GM19467 (cell line): Measurements from ENCODE around the gene RNF150.
A peak's percentile ranks its signal among the peaks of the same experiment; 100 is the strongest.
"Not testable (repeated sequence)": the region's sequence is repeated elsewhere in the genome, so short reads cannot be mapped to it uniquely, and the experiment has no call there.

Experiments
- ATAC-seq: cut with Tn5 transposase; IDR thresholded peaks from one replicate; pipeline ENCODE4 v1.9.1; 2021; ENCODE audit warnings: mild to moderate bottlenecking, moderate library complexity; ENCODE audit not compliant: unreplicated experiment

The RNF150 gene

DNA sequence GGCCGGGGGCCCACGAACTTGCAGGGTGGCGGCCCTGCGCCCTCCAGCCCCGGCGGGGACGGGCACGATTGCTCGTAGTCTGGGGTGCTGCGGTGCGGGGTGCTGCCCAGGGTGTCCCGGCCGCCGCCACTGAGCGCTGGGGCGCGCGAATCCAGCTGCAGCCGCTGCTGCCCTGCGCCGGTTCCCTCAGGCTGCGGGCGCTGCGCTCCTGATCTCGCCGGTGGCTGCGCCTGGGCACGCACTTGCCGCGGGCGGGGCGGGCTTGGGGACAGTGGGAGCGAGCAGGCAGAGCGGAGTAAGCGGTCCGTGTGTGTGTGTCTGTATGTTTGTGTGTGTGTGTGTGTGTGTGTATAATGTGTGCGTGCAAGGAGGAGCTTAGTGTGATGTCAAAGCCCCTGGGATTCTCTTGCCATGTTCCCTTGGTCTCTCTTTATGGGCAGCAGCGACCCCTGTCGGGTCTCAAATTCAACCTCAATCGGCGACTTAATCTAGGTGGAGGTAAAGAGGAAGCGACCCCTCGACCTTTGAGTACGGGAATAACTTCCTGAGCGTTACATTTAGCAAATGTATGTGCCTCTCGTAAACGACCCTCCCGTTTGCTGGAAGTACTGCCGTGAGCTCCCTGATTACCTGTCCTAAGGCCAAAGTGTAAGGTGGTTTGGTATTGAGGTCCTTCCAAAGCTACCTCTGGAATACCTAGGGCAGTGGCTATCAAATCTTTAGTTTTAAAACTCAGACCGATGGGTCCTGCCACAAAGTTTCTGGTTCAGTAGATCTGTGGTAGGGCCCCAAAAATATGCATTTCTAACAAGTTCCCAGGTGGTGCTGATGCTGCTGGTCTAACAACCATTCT, at the start of gene RNF150:
RNF150 (minus strand) TSS at position 324 of the 853 bp plus-strand sequence.
- peak; percentile 58 for ATAC-seq

DNA sequence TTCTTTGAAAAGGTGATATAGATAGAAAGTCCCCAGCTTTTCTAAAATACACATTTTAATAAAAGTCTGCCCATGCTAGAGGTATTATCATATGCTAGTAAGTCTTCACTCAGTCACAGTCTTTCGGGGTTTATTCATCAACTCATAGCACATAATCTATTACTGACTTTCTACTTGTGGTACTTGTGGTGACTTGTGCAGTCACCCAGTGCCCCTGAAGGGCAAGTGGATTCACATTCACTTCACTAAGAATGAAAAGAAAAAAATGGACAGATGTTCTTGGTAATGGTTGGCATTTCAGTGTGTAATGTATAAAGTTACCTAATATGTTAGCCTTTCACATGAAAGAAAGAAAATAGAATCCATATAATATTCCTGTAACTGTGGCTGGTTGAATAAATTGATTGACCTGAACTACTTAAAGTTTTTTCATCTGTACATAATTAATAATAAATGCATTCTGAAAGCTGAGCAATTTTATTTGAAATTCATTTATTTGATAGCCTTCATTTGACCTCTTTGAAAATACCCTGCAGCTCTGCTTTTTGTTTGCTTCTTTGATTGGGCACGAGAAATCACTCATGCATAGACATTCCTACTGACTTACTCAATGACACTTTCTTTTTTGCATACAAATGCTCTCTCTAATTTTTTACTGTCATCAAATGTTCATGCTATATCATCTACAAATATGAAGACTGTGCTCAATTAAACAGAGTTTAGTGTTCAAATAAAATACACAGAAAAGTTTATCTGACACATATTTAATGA, 47.9 kb upstream of the RNF150 start:
- ATAC-seq: peak; percentile 84

GRCh38 chr4:141179474-141180373, 46.5 kb upstream of the RNF150 start:
- no peak for ATAC-seq

DNA sequence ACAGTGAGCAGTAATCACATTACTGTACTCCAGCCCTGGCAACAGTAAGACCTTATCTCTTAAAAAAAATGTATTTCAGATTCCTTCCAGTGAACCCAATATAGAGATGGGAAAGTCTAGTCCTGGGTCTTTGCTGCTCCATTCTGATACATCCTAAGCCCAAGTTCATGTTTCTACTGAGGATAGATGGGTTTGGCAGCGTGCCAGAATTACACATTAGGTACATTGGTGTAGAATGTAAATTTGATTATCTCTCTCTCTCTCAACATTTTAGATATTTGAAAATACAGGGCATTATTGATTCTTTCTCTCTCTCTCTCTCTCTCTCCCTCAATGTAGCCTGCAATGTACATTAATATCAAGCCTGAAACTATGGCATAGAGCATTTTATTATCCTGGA, 43.9 kb upstream of the RNF150 start:
- no peak for ATAC-seq

GRCh38 chr4:141174457-141174856, 41.2 kb upstream of the RNF150 start:
- no peak for ATAC-seq

DNA sequence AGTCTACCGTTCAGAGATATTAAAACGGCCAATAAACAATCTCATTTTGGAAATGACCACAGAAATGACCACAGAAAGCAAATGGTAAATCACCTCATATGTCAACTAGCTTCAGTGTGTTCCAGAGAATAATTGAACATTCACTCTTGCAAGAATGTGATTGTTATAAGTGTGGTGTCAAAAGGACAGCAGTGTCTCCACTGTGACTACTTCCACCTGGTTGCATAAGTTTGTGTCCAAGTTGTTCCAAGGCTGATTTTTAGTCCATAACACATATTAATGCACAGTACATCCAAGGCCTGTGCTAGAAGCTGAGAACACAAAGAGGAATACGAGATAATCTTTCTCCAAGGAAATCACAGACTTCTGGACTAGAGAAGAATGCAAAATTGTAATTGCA, 37.4 kb upstream of the RNF150 start:
- ATAC-seq: no peak

DNA sequence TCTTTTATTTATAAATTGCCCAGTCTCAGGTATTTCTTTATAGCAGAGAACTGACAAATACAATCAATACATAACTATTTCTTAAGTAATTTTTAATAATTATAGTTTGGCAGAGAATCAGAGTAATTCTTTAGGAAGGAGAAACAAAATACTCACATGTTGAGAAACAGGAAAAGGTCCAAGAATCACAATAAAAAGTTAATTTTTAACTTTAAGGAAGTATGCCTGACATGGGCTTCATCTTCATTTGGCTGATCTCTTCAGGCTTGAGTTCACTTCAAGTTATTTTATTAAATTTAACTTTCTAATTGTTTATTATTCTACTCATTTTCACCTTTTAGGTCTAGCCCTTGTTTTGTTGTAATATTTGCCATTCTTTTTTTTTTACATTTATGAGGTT, 36.1 kb upstream of the RNF150 start:
- ATAC-seq: no peak

DNA sequence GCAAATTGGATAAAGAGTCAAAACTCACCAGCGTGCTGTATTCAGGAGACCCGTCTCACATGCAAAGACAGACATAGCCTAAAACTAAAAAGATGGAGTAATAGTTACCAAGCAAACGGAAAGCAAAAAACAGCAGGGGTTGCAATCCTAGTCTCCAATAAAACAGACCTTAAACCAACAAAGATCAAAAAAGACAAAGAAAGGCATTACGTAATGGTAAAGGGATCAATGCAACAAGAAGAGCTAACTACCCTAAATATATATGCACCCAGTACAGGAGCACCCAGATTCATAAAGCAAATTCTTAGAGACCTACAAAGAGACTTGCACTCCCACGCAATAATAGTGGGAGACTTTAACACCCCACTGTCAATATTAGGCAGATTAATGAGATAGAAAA, 31.7 kb upstream of the RNF150 start:
- ATAC-seq: not testable (repeated sequence)

GRCh38 chr4:141159027-141159426, 25.8 kb upstream of the RNF150 start:
- no peak for ATAC-seq

- no peak for ATAC-seq
Observed at GRCh38 chr4:141158219-141158618, 24.9 kb upstream of the RNF150 start.

GRCh38 chr4:141155586-141155985, 22.3 kb upstream of the RNF150 start:
- no peak for ATAC-seq

- no peak for ATAC-seq
Observed at GRCh38 chr4:141154725-141155124, 21.5 kb upstream of the RNF150 start.

- no peak for ATAC-seq
Observed at GRCh38 chr4:141153751-141154510, 20.7 kb upstream of the RNF150 start.

DNA sequence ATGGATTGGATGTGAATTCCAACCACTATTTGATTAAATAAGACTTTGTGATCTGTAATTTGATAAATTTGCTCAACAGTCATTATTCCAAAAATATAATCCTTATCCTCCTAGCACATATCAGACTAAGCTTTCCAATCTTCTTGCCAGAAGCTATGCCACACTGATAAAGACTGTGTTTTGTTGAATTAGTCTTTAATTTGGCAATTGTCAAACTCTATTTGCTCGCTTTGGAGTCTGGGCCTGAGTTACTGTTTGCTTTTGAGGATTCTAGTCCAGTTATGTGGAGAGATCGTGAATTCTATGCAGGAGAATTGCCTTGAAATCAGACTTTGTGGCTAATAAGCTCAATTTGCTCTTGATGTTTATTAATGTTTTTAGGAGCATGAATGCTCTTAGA, 10.9 kb upstream of the RNF150 start:
- no peak for ATAC-seq

- ATAC-seq: no peak
Observed at GRCh38 chr4:141142423-141142822, 9.2 kb upstream of the RNF150 start.

DNA sequence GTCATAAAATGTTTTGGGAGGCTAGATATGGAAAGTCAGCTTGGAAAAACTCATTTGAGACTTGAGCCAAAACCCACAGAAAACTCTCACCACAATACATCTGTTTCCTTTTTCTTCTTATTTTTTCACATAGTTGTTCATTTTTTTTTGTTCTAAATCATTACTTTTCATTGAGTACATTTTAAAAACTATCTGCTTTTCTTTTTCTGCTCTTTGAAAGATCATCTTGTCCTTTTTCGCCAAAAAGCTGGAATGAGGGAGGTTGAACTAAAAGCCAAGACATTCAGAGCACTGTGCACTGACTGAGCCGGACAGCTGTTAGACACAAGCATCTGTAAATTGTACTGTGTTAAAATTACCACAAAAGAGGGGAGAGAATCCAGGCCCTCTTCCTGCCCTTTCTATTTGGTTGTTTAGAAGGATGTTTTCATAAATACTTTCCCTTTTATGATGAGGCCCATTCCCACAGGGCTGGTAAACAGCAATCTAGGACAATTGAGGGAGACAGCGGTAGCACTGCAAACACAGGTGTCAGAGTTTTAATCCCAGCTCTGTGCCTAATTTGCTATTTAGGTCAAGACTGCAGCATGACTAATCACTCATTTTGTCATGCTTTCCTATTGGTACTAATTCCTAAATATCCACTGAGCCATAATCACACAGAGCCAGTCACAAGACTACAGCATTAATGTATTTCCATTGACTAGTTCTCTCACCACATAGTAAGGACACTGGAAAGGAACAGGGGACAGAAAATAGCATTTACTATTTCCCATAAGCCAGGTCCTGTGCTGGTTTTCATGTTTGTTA, 7.3 kb upstream of the RNF150 start:
- no peak for ATAC-seq

DNA sequence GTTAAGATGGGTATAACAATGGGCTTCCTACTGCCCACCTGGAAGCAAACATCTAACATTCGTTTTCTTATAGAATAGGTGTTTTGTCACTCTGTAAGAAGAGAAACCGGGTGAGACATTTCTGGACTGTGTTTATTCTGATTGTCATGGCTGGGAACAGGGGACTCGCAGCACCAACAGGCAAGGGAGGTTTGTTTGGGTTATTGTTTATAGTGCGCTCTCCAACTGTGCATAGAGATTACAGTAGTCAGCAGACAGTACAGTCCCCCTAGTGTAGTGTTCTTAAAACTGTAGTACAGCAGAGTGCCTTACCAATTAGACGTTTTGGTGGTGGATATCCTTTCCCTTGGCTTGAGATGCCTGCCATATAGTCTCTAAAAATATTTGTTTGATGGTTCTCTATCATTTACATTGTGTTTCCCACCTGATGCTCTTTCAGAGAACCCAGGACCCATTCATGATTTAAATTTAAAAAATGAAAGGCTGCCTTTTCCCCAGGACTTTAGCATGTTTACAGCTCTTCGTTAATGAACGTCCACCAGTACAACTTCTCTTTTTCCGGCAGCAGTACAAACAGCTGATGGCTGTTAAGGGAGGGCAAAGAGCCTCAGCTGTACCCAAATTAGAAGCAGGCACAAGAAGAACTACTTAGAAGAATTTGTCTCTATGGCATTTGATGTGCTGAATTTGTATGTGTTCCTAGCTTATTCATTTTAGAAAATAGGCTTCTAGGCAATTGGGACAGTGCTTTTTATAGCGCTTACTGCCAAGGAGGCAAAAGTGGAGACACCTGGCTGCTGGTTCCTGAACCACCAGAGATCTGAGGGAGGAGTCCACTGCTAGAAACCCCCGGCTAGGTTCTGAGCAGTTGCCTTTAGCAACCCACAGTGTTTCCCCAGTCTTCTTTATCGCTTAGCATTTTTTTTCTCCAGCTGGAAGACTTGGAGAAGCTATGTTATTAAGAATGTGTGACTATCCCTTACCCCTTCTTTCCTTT, 1.0 kb upstream of the RNF150 start:
- no peak for ATAC-seq

DNA sequence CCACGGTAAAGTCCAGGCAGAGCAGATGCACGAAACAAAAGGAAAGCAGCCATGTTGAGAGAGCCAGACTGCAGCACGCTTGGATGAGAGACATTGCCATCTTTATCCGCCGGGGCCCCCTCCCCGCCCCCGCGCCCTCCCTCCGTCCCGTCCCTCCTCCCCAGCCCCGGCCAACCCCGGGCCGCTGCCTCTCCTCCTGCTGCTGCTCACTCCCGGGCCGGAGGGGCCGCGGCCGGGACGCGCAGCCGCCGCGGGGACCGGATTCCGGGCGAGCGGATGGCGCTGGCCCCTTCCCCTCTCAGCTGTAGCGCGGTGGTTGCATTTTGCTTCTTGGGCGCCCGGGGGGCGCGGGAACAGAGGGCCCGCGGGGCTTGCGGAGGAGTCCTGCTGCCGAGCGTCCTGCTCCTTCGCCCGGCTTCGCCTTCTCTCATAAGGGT, 542 bp downstream of the RNF150 start:
- peak; percentile 15 for ATAC-seq
